HG02759 (cell line): ENCODE measurements around the gene ZNF536.

Experiments used
- ATAC-seq: cut with Tn5 transposase; IDR thresholded peaks from one replicate; pipeline ENCODE4 v1.9.1; 2021; ENCODE audit warnings: mild to moderate bottlenecking, moderate library complexity; ENCODE audit not compliant: unreplicated experiment

Gene ZNF536

DNA sequence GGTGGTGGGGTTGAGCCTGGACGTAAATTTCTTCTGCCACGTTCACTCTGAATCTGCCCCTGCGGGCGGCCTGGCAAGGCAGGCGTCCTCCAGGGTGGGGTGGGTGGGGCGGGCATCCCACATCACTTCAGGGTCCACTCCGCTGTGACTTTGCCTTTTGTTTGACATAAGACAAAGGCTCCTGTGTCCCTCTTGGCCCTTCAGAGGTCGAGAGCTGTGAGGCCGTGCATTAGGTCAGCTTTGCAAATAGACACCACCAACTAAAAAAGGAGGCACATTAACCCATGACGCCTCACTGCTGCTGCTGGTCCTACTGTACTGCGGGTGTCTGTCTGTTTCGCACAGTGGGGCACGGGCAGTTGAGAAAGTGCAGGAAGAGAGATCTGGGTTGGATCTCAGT lies 10.5 kb upstream of the ZNF536 start:
- no peak for ATAC-seq

- ATAC-seq = no peak
These were observed 9.9 kb upstream of the ZNF536 start for GRCh38 chr19:30362156-30362754.

DNA sequence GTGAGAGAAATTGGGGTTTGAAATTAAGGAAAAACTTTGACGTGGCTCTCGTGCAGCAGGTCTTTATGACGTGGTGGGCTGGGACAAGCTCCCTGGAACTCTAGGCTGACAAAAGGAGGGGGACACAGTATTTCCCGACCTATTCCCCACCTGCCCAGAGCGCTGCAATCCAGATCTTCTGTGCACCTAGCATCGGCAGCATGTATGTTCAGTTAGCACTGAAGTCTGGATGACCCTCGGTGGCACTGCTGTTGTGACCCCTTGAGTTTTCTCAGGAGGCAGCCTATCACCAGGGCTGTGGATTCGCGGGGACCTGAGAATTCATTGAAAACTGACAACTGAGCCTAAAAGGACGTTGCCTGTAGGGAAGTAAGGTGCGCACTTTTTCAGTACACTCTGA lies 9.1 kb upstream of the ZNF536 start:
- ATAC-seq = no peak

DNA sequence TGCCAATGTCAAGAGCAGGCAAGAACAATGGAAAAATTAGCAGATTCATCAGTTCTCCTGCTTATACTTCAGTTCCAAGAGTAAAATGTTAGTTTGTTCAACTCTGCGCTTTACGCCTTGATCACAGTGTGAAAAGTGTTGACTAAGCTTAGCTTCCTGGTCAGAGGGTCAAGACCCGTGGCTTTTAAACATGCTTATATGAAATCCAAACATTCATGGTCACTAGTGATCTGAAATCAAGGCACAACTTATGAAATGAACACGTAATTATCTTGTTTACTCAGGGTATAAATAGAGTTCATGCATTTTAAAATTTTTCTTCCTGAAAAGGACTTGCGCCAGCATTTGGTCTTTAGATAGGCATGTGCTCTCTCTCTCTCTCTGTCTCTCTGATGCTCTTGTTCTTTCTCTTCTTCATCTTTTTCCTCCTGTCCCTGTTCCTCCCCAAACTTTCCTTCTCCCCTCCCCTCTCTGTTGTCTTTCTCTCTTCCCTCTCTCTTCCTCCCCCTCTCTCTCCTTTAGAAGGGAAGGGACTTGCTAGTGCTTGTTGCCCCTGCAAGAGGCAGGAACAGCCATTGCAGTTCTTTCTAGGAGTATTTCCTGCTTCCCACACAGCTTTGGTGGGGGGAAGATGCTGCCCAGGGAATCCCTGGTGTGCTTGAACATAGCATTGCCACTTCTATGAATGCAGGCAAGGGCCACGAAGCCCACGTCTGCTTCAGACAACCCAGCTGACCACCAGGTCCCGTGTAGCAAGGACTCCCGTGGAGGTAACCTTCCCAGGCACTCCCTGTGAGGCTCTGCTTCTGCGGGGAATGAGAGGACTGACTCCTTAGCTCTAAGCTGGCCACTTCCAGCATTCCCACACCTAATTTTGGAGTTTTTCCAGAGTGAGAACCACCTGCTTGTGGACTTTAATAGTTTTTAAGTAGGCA lies 7.1 kb upstream of the ZNF536 start:
- no peak for ATAC-seq

GRCh38 chr19:30366282-30366681 lies 5.9 kb upstream of the ZNF536 start:
- no peak for ATAC-seq

GRCh38 chr19:30367006-30367405 lies 5.2 kb upstream of the ZNF536 start:
- no peak for ATAC-seq

- ATAC-seq = no peak
These were observed 4.8 kb upstream of the ZNF536 start for GRCh38 chr19:30367421-30367820.

GRCh38 chr19:30369833-30370232 lies 2.4 kb upstream of the ZNF536 start:
- no peak for ATAC-seq

DNA sequence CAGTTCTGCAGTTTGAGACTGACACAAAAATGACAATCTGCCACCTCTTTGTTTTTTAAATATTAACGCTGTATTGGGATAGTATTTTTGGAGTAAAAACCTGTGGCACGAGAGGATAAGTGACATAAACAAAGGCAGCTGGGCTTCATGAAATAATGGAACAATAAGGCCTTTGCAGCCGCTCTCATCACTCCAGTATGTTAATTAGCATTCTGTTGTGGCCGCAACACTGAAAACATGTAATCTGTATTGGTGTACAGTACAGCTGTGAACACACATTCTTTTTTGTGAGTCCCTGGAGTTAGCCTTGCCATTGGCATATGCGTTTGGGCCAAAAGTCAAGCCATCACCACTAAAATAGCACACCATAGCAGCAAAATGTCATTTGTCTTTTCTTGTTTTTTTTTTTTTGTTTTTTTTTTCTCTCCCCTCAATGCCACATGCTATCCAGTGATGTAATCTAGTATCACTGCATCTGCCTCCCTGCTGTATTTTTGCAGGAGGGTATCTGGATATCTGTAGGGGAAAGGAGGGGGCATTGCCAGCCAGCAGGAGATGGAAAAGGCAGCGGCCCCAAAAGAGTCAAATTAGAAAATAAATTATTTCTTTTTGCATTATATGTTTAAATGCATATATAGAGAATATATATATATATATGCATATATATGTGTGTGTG lies 885 bp upstream of the ZNF536 start:
- no peak for ATAC-seq

- no peak for ATAC-seq
These were observed 1.4 kb downstream of the ZNF536 start for GRCh38 chr19:30373593-30373992.

DNA sequence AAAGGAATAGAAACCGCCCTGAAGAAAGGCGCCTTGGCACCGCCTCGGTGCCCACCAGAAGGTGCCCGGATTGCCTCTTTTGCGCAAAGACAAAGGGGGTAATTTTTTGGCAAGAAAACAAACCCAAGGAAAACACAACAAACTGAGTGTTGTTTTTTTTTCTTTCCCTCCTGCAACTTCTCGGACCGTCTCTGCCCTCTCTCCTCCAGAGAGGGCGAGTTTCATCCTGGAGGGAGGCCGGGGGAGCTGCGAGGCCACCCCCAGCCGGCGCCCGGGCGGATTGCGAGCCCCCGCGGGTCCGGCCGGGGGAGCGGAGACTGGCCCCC lies 2.3 kb downstream of the ZNF536 start:
- no peak for ATAC-seq

GRCh38 chr19:30374865-30375552 lies 2.8 kb downstream of the ZNF536 start:
- ATAC-seq = no peak

- ATAC-seq = no peak
These were observed 3.4 kb downstream of the ZNF536 start for GRCh38 chr19:30375553-30376031.

DNA sequence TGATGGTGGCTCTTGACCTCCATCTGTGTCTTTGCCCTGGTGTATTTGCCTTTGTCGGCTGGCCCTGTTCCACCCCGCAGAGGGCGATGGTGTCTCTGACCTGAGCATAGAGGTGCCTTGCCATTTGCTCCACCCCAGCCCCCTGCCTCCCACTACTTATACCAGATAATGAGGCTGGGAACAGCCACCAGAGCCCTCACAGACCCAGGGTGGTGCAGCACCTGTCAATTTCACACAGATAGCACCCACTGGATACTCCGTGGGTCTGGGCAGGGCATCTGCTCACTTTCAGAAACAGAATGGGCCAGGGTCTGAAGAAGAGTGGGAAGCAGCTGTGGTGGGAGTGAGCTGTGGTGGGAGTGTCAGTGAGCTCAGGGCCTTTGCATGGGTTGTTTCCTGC lies 4.1 kb downstream of the ZNF536 start:
- ATAC-seq = no peak

- ATAC-seq = no peak
These were observed 4.7 kb downstream of the ZNF536 start for GRCh38 chr19:30376826-30377425.

DNA sequence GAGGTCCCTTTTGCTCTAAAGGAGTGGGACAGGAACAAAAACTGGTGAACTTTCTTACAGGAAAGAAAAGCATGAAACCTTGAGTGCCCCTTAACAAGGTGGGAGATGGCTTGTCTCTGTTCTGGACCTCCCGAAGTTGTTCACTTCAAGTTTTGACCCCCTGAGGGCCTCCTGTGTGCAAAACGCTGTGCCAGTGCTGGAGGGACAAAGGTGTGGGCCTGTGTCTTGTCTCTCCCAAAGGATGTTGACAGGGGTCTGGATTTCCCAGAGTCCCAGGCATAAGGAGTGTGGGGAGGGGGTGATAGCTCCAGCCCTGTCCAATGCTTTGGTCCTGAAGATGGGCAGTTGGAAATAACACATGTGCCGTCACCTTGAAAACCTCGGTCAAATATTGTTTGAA lies 6.5 kb downstream of the ZNF536 start:
- ATAC-seq = no peak

GRCh38 chr19:30379841-30380610 lies 7.8 kb downstream of the ZNF536 start:
- ATAC-seq = no peak

DNA sequence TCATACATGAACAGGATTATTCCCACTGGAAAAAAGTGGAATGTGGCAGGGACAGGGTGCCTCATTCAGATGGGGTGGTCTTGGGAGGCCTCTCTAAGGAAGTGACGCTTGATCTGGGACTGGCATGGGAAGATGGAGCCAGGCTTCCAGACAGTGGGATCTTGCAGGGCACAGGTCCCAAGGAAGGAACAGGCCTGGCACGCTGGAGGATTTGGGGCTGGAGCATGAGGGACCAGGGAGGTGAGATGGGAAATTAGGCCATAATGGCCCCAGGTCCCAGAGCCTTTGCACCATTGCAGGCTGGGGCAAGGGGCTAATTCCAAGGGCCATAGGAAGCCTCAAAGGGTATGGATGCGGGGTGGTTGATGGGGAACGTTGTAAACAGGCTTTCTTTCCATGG lies 9.2 kb downstream of the ZNF536 start:
- no peak for ATAC-seq

- ATAC-seq = no peak
These were observed 13.0 kb downstream of the ZNF536 start for GRCh38 chr19:30385174-30385573.

- ATAC-seq = no peak
These were observed 13.5 kb downstream of the ZNF536 start for GRCh38 chr19:30385666-30386065.
